Neural cell (in vitro differentiated cells): ENCODE measurements around the gene FUT7. TPM values are rescaled to one million over a fixed set of nuclear protein-coding genes. Genes with fewer than 3 reads are reported as not detected.

Experiments
- H2AFZ ChIP-seq: fragments of 200-600, 300-800 bp; sonication (generic), shearing (Covaris generic); 2 replicates; pipeline ENCODE4 v1.6.0; 2014; ENCODE audit warnings: low read depth, mild to moderate bottlenecking, antibody characterized with exemption, low read length, moderate library complexity
- H3F3A ChIP-seq: fragments of 200-600 bp; shearing (Covaris generic); 2 replicates; pipeline ENCODE4 v1.6.1; 2016; ENCODE audit warnings: mild to moderate bottlenecking, moderate library complexity, mixed read lengths, antibody characterized with exemption, low read length; ENCODE audit not compliant: insufficient read depth, poor library complexity, severe bottlenecking
- H3K27ac ChIP-seq: fragments of 200-600, 300-800 bp; sonication (generic), shearing (Covaris generic); 2 replicates; pipeline ENCODE4 v1.5.1; 2014; ENCODE audit warnings: mild to moderate bottlenecking, low read length, moderate library complexity
- H3K27me3 ChIP-seq: fragments of 300-800, 200-600 bp; sonication (generic), shearing (Covaris generic); 2 replicates; pipeline ENCODE4 v1.6.0; 2014; ENCODE audit warnings: mild to moderate bottlenecking, low read depth, low read length, moderate library complexity; ENCODE audit not compliant: insufficient read depth
- H3K36me3 ChIP-seq: fragments of 300-800, 200-600 bp; sonication (generic), shearing (Covaris generic); 2 replicates; pipeline ENCODE4 v1.5.1; 2014; ENCODE audit warnings: mild to moderate bottlenecking, antibody characterized with exemption, low read length, moderate library complexity; ENCODE audit not compliant: insufficient read depth
- H3K4me2 ChIP-seq: fragments of 300-800, 200-600 bp; sonication (generic), shearing (Covaris generic); 2 replicates; pipeline ENCODE4 v1.6.0; 2014; ENCODE audit warnings: mild to moderate bottlenecking, low read length
- H3K4me3 ChIP-seq: fragments of 300-800, 200-600 bp; sonication (generic), shearing (Covaris generic); 2 replicates; pipeline ENCODE4 v1.5.1; 2014; ENCODE audit warnings: mild to moderate bottlenecking, low read length, moderate library complexity
- H3K79me2 ChIP-seq: fragments of 200-600 bp; shearing (Covaris generic); replicated peaks from 2 replicates; pipeline ENCODE4 v1.6.0; 2014; ENCODE audit warnings: mild to moderate bottlenecking, low read length, moderate library complexity; ENCODE audit not compliant: insufficient read depth
- H3K9ac ChIP-seq: fragments of 300-800, 200-600 bp; sonication (generic), shearing (Covaris generic); 2 replicates; pipeline ENCODE4 v1.6.1; 2016; ENCODE audit warnings: mild to moderate bottlenecking, low read length, mixed read lengths
- H3K9me2 ChIP-seq: fragments of 200-600 bp; shearing (Covaris generic); 2 replicates; pipeline ENCODE4 v1.6.1; 2016; ENCODE audit warnings: mild to moderate bottlenecking, low read length, mixed read lengths; ENCODE audit not compliant: insufficient read depth
- H3K9me3 ChIP-seq: fragments of 200-600, 300-800 bp; sonication (generic), shearing (Covaris generic); 2 replicates; pipeline ENCODE4 v1.6.1; 2016; ENCODE audit warnings: mild to moderate bottlenecking, mixed run types, low read length, moderate library complexity, mixed read lengths
- H4K20me1 ChIP-seq: fragments of 200-600 bp; shearing (Covaris generic); 2 replicates; pipeline ENCODE4 v1.6.1; 2016; ENCODE audit warnings: mild to moderate bottlenecking, mixed run types; ENCODE audit not compliant: insufficient read depth
- CTCF ChIP-seq: fragments of 450-650 bp; IDR thresholded peaks from 2 replicates; pipeline ENCODE4 v1.5.1; 2014; ENCODE audit warnings: antibody characterized with exemption, mild to moderate bottlenecking, moderate library complexity; ENCODE audit not compliant: poor library complexity, severe bottlenecking
- EP300 ChIP-seq: fragments of 450-650 bp; conservative IDR thresholded peaks from 2 replicates; pipeline ENCODE4 v1.6.1; 2014; ENCODE audit warnings: antibody characterized with exemption, mild to moderate bottlenecking, moderate library complexity; ENCODE audit not compliant: poor library complexity, severe bottlenecking
- EZH2 ChIP-seq: fragments of 200-600, 300-800 bp; shearing (Covaris generic), sonication (generic); IDR thresholded peaks from 2 replicates; pipeline ENCODE4 v1.6.1; 2014; ENCODE audit warnings: antibody characterized with exemption, low read length, borderline replicate concordance, mild to moderate bottlenecking; ENCODE audit not compliant: insufficient read depth, poor library complexity, severe bottlenecking
- MXI1 ChIP-seq: fragments of 450-650 bp; conservative IDR thresholded peaks from 2 replicates; pipeline ENCODE4 v1.6.1; 2014; ENCODE audit warnings: antibody characterized with exemption, mild to moderate bottlenecking; ENCODE audit not compliant: poor library complexity, severe bottlenecking
- POLR2AphosphoS5 ChIP-seq: IDR thresholded peaks from 2 replicates; pipeline ENCODE4 v1.6.1; 2012
- RAD21 ChIP-seq: fragments of 450-650 bp; conservative IDR thresholded peaks from 2 replicates; pipeline ENCODE4 v1.6.1; 2014; ENCODE audit warnings: antibody characterized with exemption, mild to moderate bottlenecking, moderate library complexity
- SMC3 ChIP-seq: fragments of 450-650 bp; conservative IDR thresholded peaks from 2 replicates; pipeline ENCODE4 v1.6.1; 2014; ENCODE audit warnings: antibody characterized with exemption, mild to moderate bottlenecking, moderate library complexity; ENCODE audit not compliant: poor library complexity
- TAF1 ChIP-seq: IDR thresholded peaks from 2 replicates; pipeline ENCODE4 v1.6.1; 2012; ENCODE audit warnings: low read depth
- polyA plus RNA-seq: library from polyadenylated mRNA; depleted of rRNA; stranded (reverse); fragments of >200 nt; gene quantifications from 2 replicates; pipeline ENCODE4 v1.2.3, GENCODE V29; 2014

FUT7 gene
- polyA plus RNA-seq, 1 donor from 2014 or later = 0.69 TPM

- Histone ChIP-seq H3K9me3 (no peaks in the 10 kb centered on the region), H4K20me1 (no peaks in the 10 kb centered on the region), H3K79me2 (no peaks in the 10 kb centered on the region), H3K9me2 (no peaks in the 10 kb centered on the region), H2AFZ (no peak overlapping the region), H3K4me3 (no peak overlapping the region), H3K4me2 (no peak overlapping the region), H3K36me3 (no peaks in the 10 kb centered on the region), H3F3A (no peaks in the 10 kb centered on the region), H3K27me3 (no peaks in the 10 kb centered on the region), H3K27ac (no peak overlapping the region), H3K9ac (no peak overlapping the region)
- no peak for TF ChIP-seq POLR2AphosphoS5
Measured at GRCh38 chr9:137035937-137036336, 4.0 kb upstream of the FUT7 start.

GRCh38 chr9:137035507-137035834 lies 3.6 kb upstream of the FUT7 start:
- no peak overlapping the region for H2AFZ ChIP-seq
- H4K20me1 ChIP-seq = no peaks in the 10 kb centered on the region
- no peak overlapping the region for H3K4me2 ChIP-seq
- no peaks in the 10 kb centered on the region for H3K36me3 ChIP-seq
- no peaks in the 10 kb centered on the region for H3K9me3 ChIP-seq
- no peak overlapping the region for H3K9ac ChIP-seq
- no peaks in the 10 kb centered on the region for H3F3A ChIP-seq
- no peak overlapping the region for H3K4me3 ChIP-seq
- no peak for TF ChIP-seq POLR2AphosphoS5
- no peak for TF ChIP-seq MXI1
- TF ChIP-seq SMC3 = peak; percentile 5
- TF ChIP-seq TAF1 = no peak
- TF ChIP-seq EP300 = no peak
- TF ChIP-seq CTCF = no peak
- no peak for TF ChIP-seq EZH2
- TF ChIP-seq RAD21 = no peak
- no peak overlapping the region for H3K27ac ChIP-seq
- no peaks in the 10 kb centered on the region for H3K9me2 ChIP-seq
- H3K79me2 ChIP-seq = no peaks in the 10 kb centered on the region
- H3K27me3 ChIP-seq = no peaks in the 10 kb centered on the region

- Histone ChIP-seq H4K20me1 (no peaks in the 10 kb centered on the region), H3K79me2 (no peaks in the 10 kb centered on the region), H3K9me2 (no peaks in the 10 kb centered on the region), H3K36me3 (no peaks in the 10 kb centered on the region), H2AFZ (no peak overlapping the region), H3K9me3 (no peaks in the 10 kb centered on the region), H3K4me2 (no peak overlapping the region), H3K27ac (no peak overlapping the region), H3F3A (no peaks in the 10 kb centered on the region), H3K9ac (no peak overlapping the region), H3K4me3 (no peak overlapping the region), H3K27me3 (no peaks in the 10 kb centered on the region)
- TF ChIP-seq CTCF (peak; percentile 91), RAD21 (peak; percentile 75), POLR2AphosphoS5 (no peak), SMC3 (peak; percentile 79)
Measured at GRCh38 chr9:137034709-137035506, 3.0 kb upstream of the FUT7 start.
